H1 (cell line): ENCODE data around the gene C19orf73. TPM values are rescaled to one million over a fixed set of nuclear protein-coding genes. Genes with fewer than 3 reads are reported as not detected.

Experiments
- CTCF ChIA-PET: fragments of 300-600 bp; sonication (Branson Sonifier 250); formaldehyde crosslinking; loops from one replicate; lab custom pipeline; 2021; ENCODE audit not compliant: partially characterized antibody; lab: Charles Lee
- POLR2A ChIA-PET: fragments of 300-600 bp; sonication (Branson Sonifier 250); formaldehyde crosslinking; loops from one replicate; lab custom pipeline; 2021; ENCODE audit warnings: inconsistent platforms; ENCODE audit not compliant: partially characterized antibody; lab: Charles Lee
- DNase-seq, 2 experiments: peaks; one replicate each; pipeline versions ENCODE4 v3.0.0 to v3.0.0-alpha.2; 2010 to 2022; ENCODE audit warnings: low spot score in 2 of 2, low read depth in 1 of 2, mixed read lengths in 1 of 2
- FAIRE-seq: peaks from 2 replicates; lab custom pipeline; 2011; peaks lifted over from hg19 to GRCh38; lab: Jason Lieb, UNC
- H2AFZ ChIP-seq: 2 replicates; pipeline ENCODE4 v1.8.1; 2012; ENCODE audit warnings: low read length, inconsistent platforms
- H2AK5ac ChIP-seq: 2 replicates; pipeline ENCODE4 v1.6.1; 2013; ENCODE audit warnings: low read depth, low read length
- H2BK120ac ChIP-seq: replicated peaks from 2 replicates; pipeline ENCODE3; 2013; ENCODE audit warnings: low read depth, low read length, inconsistent platforms
- H2BK12ac ChIP-seq: 2 replicates; pipeline ENCODE4 v1.6.1; 2013; ENCODE audit warnings: low read depth, low read length
- H2BK15ac ChIP-seq: 2 replicates; pipeline ENCODE4 v1.6.1; 2013; ENCODE audit warnings: low read length
- H2BK20ac ChIP-seq: 2 replicates; pipeline ENCODE4 v1.6.1; 2013; ENCODE audit warnings: low read length
- H2BK5ac ChIP-seq: 2 replicates; pipeline ENCODE4 v1.6.1; 2013; ENCODE audit warnings: low read depth, low read length
- H3K14ac ChIP-seq: 2 replicates; pipeline ENCODE4 v1.6.1; 2013; ENCODE audit warnings: inconsistent platforms; ENCODE audit not compliant: insufficient read length
- H3K18ac ChIP-seq: 2 replicates; pipeline ENCODE4 v1.6.1; 2013; ENCODE audit warnings: low read length; ENCODE audit errors: extremely low read depth
- H3K23ac ChIP-seq: 2 replicates; pipeline ENCODE4 v1.6.1; 2013; ENCODE audit warnings: inconsistent platforms; ENCODE audit not compliant: insufficient read length
- H3K23me2 ChIP-seq: 2 replicates; pipeline ENCODE4 v1.6.1; 2013; ENCODE audit warnings: low read depth, low read length
- H3K27ac ChIP-seq: 2 replicates; pipeline ENCODE4 v1.6.1; 2011; ENCODE audit warnings: low read depth, low read length, inconsistent platforms
- H3K27me3 ChIP-seq, 4 experiments: replicated peaks in 1 of 4; 1 replicate in 1 of 4; 2 replicates in 3 of 4; pipeline versions ENCODE4 v1.6.1 to v1.8.1; 2011 to 2013; ENCODE audit warnings: low read length in 3 of 4, mild to moderate bottlenecking in 3 of 4, inconsistent platforms in 2 of 4, mixed read lengths in 2 of 4, moderate library complexity in 1 of 4; ENCODE audit not compliant: control insufficient read depth in 3 of 4, insufficient read depth in 3 of 4; ENCODE audit errors: extremely low read depth in 1 of 4
- H3K36me3 ChIP-seq, 4 experiments: 2 replicates each; pipeline versions ENCODE4 v1.6.1 to v1.8.1; 2011 to 2013; ENCODE audit warnings: mild to moderate bottlenecking in 4 of 4, low read length in 3 of 4, moderate library complexity in 2 of 4, control low read depth in 1 of 4, inconsistent platforms in 1 of 4; ENCODE audit not compliant: insufficient read depth in 4 of 4, control insufficient read depth in 2 of 4
- H3K4ac ChIP-seq: replicated peaks from 2 replicates; pipeline ENCODE3; 2013; ENCODE audit warnings: low read length, low read depth, mixed read lengths, inconsistent platforms; ENCODE audit not compliant: insufficient read length
- H3K4me1 ChIP-seq, 4 experiments: replicated peaks in 1 of 4; 1 replicate in 1 of 4; 2 replicates in 3 of 4; pipeline versions ENCODE4 v1.6.1 to v1.8.1; 2011 to 2013; ENCODE audit warnings: low read length in 3 of 4, inconsistent platforms in 2 of 4, mixed read lengths in 1 of 4; ENCODE audit not compliant: insufficient read depth in 4 of 4, control insufficient read depth in 3 of 4
- H3K4me2 ChIP-seq, 2 experiments: 2 replicates each; pipeline versions ENCODE4 v1.6.1 to v1.8.1; 2011 to 2013; ENCODE audit warnings: low read depth in 2 of 2, low read length in 2 of 2, control low read depth in 1 of 2, inconsistent platforms in 1 of 2, mild to moderate bottlenecking in 1 of 2; ENCODE audit not compliant: insufficient read depth in 1 of 2
- H3K4me3 ChIP-seq, 4 experiments: fragments of 200-600, 300-600 bp in 1 of 4; sonication (generic), shearing (Covaris generic), sonication (Bioruptor Twin) in 1 of 4; 2 replicates each; pipeline versions ENCODE4 v1.5.1 to v1.8.1; 2011 to 2016; ENCODE audit warnings: low read length in 4 of 4, low read depth in 3 of 4, control low read depth in 2 of 4, inconsistent platforms in 2 of 4, mild to moderate bottlenecking in 2 of 4, mixed read lengths in 1 of 4, moderate library complexity in 1 of 4; ENCODE audit not compliant: insufficient read depth in 2 of 4; ENCODE audit errors: extremely low read depth in 1 of 4
- H3K56ac ChIP-seq: replicated peaks from 2 replicates; pipeline ENCODE3; 2013; ENCODE audit warnings: low read depth, mild to moderate bottlenecking, mixed read lengths, low read length, inconsistent platforms; ENCODE audit not compliant: insufficient read length
- H3K79me1 ChIP-seq: 2 replicates; pipeline ENCODE4 v1.6.1; 2013; ENCODE audit warnings: low read depth, low read length, control low read depth
- H3K79me2 ChIP-seq, 2 experiments: 2 replicates each; pipeline versions ENCODE4 v1.6.1 to v1.8.1; 2012 to 2013; ENCODE audit warnings: low read length in 2 of 2, mild to moderate bottlenecking in 2 of 2, inconsistent platforms in 1 of 2; ENCODE audit not compliant: insufficient read depth in 2 of 2, control insufficient read depth in 1 of 2
- H3K9ac ChIP-seq, 4 experiments: replicated peaks in 1 of 4; 1 replicate in 1 of 4; 2 replicates in 3 of 4; pipeline versions ENCODE4 v1.6.1 to v1.8.1; 2011 to 2013; ENCODE audit warnings: low read depth in 3 of 4, low read length in 3 of 4, control low read depth in 2 of 4, mild to moderate bottlenecking in 2 of 4, moderate library complexity in 2 of 4, inconsistent platforms in 1 of 4; ENCODE audit errors: extremely low read depth in 1 of 4
- H3K9me3 ChIP-seq, 2 experiments: 2 replicates each; pipeline versions ENCODE4 v1.6.1 to v1.8.1; 2012 to 2013; ENCODE audit warnings: mild to moderate bottlenecking in 2 of 2, moderate library complexity in 2 of 2, control low read depth in 1 of 2, inconsistent platforms in 1 of 2, low read depth in 1 of 2, low read length in 1 of 2, mixed read lengths in 1 of 2; ENCODE audit not compliant: insufficient read depth in 2 of 2
- H4K20me1 ChIP-seq, 2 experiments: replicated peaks in 1 of 2; 2 replicates each; pipeline versions ENCODE3 to v1.8.1; 2011 to 2013; ENCODE audit warnings: inconsistent platforms in 2 of 2, low read length in 2 of 2, mild to moderate bottlenecking in 1 of 2; ENCODE audit not compliant: insufficient read depth in 2 of 2, control insufficient read depth in 1 of 2
- H4K5ac ChIP-seq: 2 replicates; pipeline ENCODE4 v1.6.1; 2013; ENCODE audit warnings: low read length, low read depth, mixed read lengths, inconsistent platforms; ENCODE audit not compliant: insufficient read length
- H4K8ac ChIP-seq: 2 replicates; pipeline ENCODE4 v1.8.0; 2013; ENCODE audit warnings: mild to moderate bottlenecking, moderate library complexity, low read length, inconsistent platforms; ENCODE audit not compliant: insufficient read depth; ENCODE audit errors: extremely low read depth
- H4K91ac ChIP-seq: replicated peaks from 2 replicates; pipeline ENCODE3; 2013; ENCODE audit warnings: low read length, mixed read lengths, inconsistent platforms; ENCODE audit not compliant: insufficient read length
- ATF2 ChIP-seq: IDR thresholded peaks from 2 replicates; pipeline ENCODE4 v1.6.1; 2012; ENCODE audit warnings: low read length, inconsistent platforms
- CTCF ChIP-seq, 3 experiments: IDR thresholded peaks; 1 replicate in 2 of 3; 2 replicates in 1 of 3; pipeline versions ENCODE4 v1.5.1 to v1.6.1; 2011; ENCODE audit warnings: low read length in 3 of 3, mild to moderate bottlenecking in 3 of 3, inconsistent platforms in 2 of 3, low read depth in 1 of 3, moderate library complexity in 1 of 3; ENCODE audit not compliant: insufficient read depth in 1 of 3; ENCODE audit errors: control extremely low read depth in 1 of 3
- MAX ChIP-seq: IDR thresholded peaks from 2 replicates; pipeline ENCODE4 v1.6.1; 2012; ENCODE audit warnings: inconsistent platforms
- RAD21 ChIP-seq, 2 experiments: IDR thresholded peaks in 1 of 2; conservative IDR thresholded peaks in 1 of 2; 2 replicates each; pipeline ENCODE4 v1.6.1; 2011; ENCODE audit warnings: low read depth in 2 of 2, low read length in 2 of 2, improper control_type of control experiment in 1 of 2, inconsistent platforms in 1 of 2, mild to moderate bottlenecking in 1 of 2, moderate library complexity in 1 of 2
- WGBS, 2 experiments: shearing (Covaris generic) in 1 of 2; methylation state at CpG; one replicate each; pipeline versions ENCODE4 v1.1.6 to v1.1.7; 2013 to 2015; ENCODE audit warnings: low lambda C conversion rate in 2 of 2, mixed read lengths in 2 of 2, inconsistent platforms in 1 of 2, low coverage in 1 of 2, missing lambda C conversion rate in 1 of 2; ENCODE audit not compliant: insufficient replicate concordance in 2 of 2, insufficient coverage in 1 of 2, insufficient read length in 1 of 2; ENCODE audit errors: extremely low coverage in 1 of 2, missing lambda C conversion rate in 1 of 2; 5-methylcytosine and 5-hydroxymethylcytosine counted together
- polyA plus RNA-seq, 7 experiments: library from polyadenylated mRNA; depleted of rRNA in 3 of 7; stranded (reverse) in 5 of 7; unstranded in 2 of 7; fragments of >200 nt in 5 of 7; fragments of 200-250 nt in 2 of 7; gene quantifications; 1 replicate in 5 of 7; 2 replicates in 1 of 7; 4 replicates in 1 of 7; pipeline versions ENCODE4 v1.2.1 to v1.2.3, GENCODE V29; 2011 to 2013; ENCODE audit warnings: missing spikeins in 2 of 7, mixed read lengths in 2 of 7
- total RNA-seq: library from RNA; stranded (reverse); fragmentation: NEBNext Ultra II Directional; extraction: Animal tissue kit (Norgen Biotek cat#: 25700); gene quantifications from 2 replicates; pipeline ENCODE4 v1.2.1, GENCODE V29; 2021

C19orf73 gene
- total and polyA plus RNA-seq, 2 of the 8 experiments (the other 6 are each of a cell fraction or from before 2014, with no cell fraction given): 2.5 to 4.6 TPM

GRCh38 chr19:49119411-49120324 lies 725 bp upstream of the C19orf73 start, which contains the start of gene PPFIA3:
Gene PPFIA3, plus strand, starts transcription at chr19:49119544. Its CDS starts 8,330 bp downstream, at chr19:49127874.
- POLR2A ChIA-PET: interaction anchor here (0.7 to 2.3 kb wide), 10 partner anchors 10 to 312 kb away, joined by 3 to 24 read pairs (median 4); no protein-coding TSS in a partner anchor
- TF ChIP-seq CTCF (IDR thresholded peaks at IDR 0.05; ENCODE audit: control extremely low read depth in 1 of 3, insufficient read depth in 1 of 3, low read depth in 1 of 3, low read length in 3 of 3) (no peak), MAX (0 out of 2 replicates have a peak, but pooled peaks have one; percentile 52), ATF2 (no peak), RAD21 (IDR thresholded peaks at IDR 0.05 in 1 of 2, conservative IDR thresholded peaks at IDR 0.05 in 1 of 2; ENCODE audit: low read depth in 2 of 2, low read length in 2 of 2) (no peak)

More at GRCh38 chr19:49119411-49120324, 725 bp upstream of the C19orf73 start, which contains the start of gene PPFIA3:
- Histone ChIP-seq H2BK12ac (no peak within 1 kb of the TSS), H3K79me2 (no peaks in the 10 kb centered on the region), H3K4me3 (peak within 1 kb of the TSS; percentile 64 to 86 (median 78)), H4K8ac (peak within 1 kb of the TSS; percentile 94), H2BK5ac (peak within 1 kb of the TSS; percentile 78; the same call in 1 of the 2 replicates), H2BK120ac (peak within 1 kb of the TSS; percentile 54), H3K23me2 (peaks cover 15% of the 10 kb centered on the region), H3K23ac (no peak within 1 kb of the TSS), H2BK20ac (no peak within 1 kb of the TSS), H3K56ac (peak within 1 kb of the TSS; percentile 77), H3K4me1 (peaks cover 0 to 4% (median 3%) of the 10 kb centered on the region in 4 experiments; a peak in 4 of 7 replicates), H3K79me1 (peaks cover 2% of the 10 kb centered on the region; the same call in 1 of the 2 replicates), H2BK15ac (peak within 1 kb of the TSS; percentile 88; the same call in 1 of the 2 replicates), H4K5ac (peak within 1 kb of the TSS; percentile 95), H3K4me2 (peak within 1 kb of the TSS; percentile 86), H3K4ac (peak within 1 kb of the TSS; percentile 85), H2AK5ac (peak within 1 kb of the TSS; percentile 75; the same call in 1 of the 2 replicates), H2AFZ (no peak within 1 kb of the TSS), H4K91ac (peak within 1 kb of the TSS; percentile 81), H3K18ac (peak within 1 kb of the TSS; percentile 96), H3K27ac (peak within 1 kb of the TSS; percentile 57; the same call in 1 of the 2 replicates), H3K14ac (no peak within 1 kb of the TSS), H3K9ac (peak within 1 kb of the TSS in 3 of 4 experiments; percentile 36 to 74 (median 66); a peak in 6 of 7 replicates), H4K20me1 (peaks cover 0 to 9% of the 10 kb centered on the region in 2 experiments), H3K36me3 (no peaks in the 10 kb centered on the region), H3K27me3 (peaks cover 8 to 19% (median 17%) of the 10 kb centered on the region in 4 experiments), H3K9me3 (no peaks in the 10 kb centered on the region)
- peak in 1 of 2 experiments; percentile 79 for DNase-seq
- CTCF ChIA-PET: interaction anchor here (0.7 to 3.0 kb wide), 14 partner anchors 10 to 106 kb away, joined by 3 to 11 read pairs (median 4); no protein-coding TSS in a partner anchor
- 2% methylated on average over 23 of the region's 90 CpGs; no CpG with 5 or more reads in 1 of the 2 experiments for WGBS, 2 experiments
- FAIRE-seq: no peak
